Endothelial cell of umbilical vein (primary cell): Measurements from ENCODE around the gene SRD5A2. TPM values are rescaled to one million over a fixed set of nuclear protein-coding genes. Genes with fewer than 3 reads are reported as not detected.

ENCODE experiments used
- BruUV-seq: library from RNA; stranded (reverse); fragments of 400-500 nt; replicated peaks from 2 replicates; lab custom pipeline; 2021; lab: Mats Ljungman, UMichigan
- CTCF ChIA-PET: fragments of 300-600, 350-600 bp; sonication (Branson Sonifier 250); formaldehyde crosslinking; loops from one replicate; lab custom pipeline; 2021; ENCODE audit warnings: antibody characterized with exemption, inconsistent platforms; lab: Charles Lee
- POLR2A ChIA-PET: fragments of 300-600, 350-600 bp; sonication (Branson Sonifier 250); formaldehyde crosslinking; loops from one replicate; lab custom pipeline; 2021; ENCODE audit warnings: antibody characterized with exemption, inconsistent platforms; lab: Charles Lee
- DNase-seq: peaks from one replicate; pipeline ENCODE4 v3.0.0-alpha.2; 2011; ENCODE audit warnings: low read depth, low spot score
- FAIRE-seq: peaks from 2 replicates; lab custom pipeline; 2011; peaks lifted over from hg19 to GRCh38; lab: Jason Lieb, UNC
- H2AFZ ChIP-seq: 2 replicates; pipeline ENCODE4 v1.6.0; 2012; ENCODE audit warnings: low read depth, low read length, control low read depth, inconsistent platforms
- H3K27ac ChIP-seq: 2 replicates; pipeline ENCODE4 v1.5.1; 2011; ENCODE audit warnings: low read depth, mild to moderate bottlenecking, control low read depth, low read length, moderate library complexity; ENCODE audit not compliant: insufficient read depth
- H3K27me3 ChIP-seq, 2 experiments: 2 replicates each; pipeline versions ENCODE4 v1.6.0 to v1.6.1; 2011; ENCODE audit warnings: low read length in 2 of 2, mixed read lengths in 1 of 2; ENCODE audit not compliant: control insufficient read depth in 2 of 2, insufficient read depth in 2 of 2
- H3K36me3 ChIP-seq, 2 experiments: 2 replicates in 1 of 2; 3 replicates in 1 of 2; pipeline ENCODE4 v1.5.1; 2011; ENCODE audit warnings: low read length in 2 of 2, mild to moderate bottlenecking in 1 of 2, moderate library complexity in 1 of 2; ENCODE audit not compliant: control insufficient read depth in 2 of 2, insufficient read depth in 2 of 2; ENCODE audit errors: extremely low read depth in 1 of 2
- H3K4me1 ChIP-seq: 3 replicates; pipeline ENCODE4 v1.5.1; 2011; ENCODE audit warnings: mild to moderate bottlenecking, low read length; ENCODE audit not compliant: control insufficient read depth, insufficient read depth; ENCODE audit errors: extremely low read depth
- H3K4me2 ChIP-seq: 2 replicates; pipeline ENCODE4 v1.6.1; 2011; ENCODE audit warnings: low read length, control low read depth, mixed read lengths; ENCODE audit not compliant: insufficient read depth
- H3K4me3 ChIP-seq, 3 experiments: fragments of 200-600 bp in 1 of 3; sonication (generic), shearing (Covaris generic) in 1 of 3; replicated peaks in 1 of 3; 2 replicates each; pipeline ENCODE4 v1.5.1; 2011 to 2016; ENCODE audit warnings: control low read depth in 3 of 3, low read length in 3 of 3, mild to moderate bottlenecking in 2 of 3, inconsistent platforms in 1 of 3, low read depth in 1 of 3, moderate library complexity in 1 of 3; ENCODE audit not compliant: insufficient read depth in 1 of 3
- H3K79me2 ChIP-seq: 2 replicates; pipeline ENCODE4 v1.6.0; 2012; ENCODE audit warnings: low read length, inconsistent platforms; ENCODE audit not compliant: control insufficient read depth, insufficient read depth
- H3K9ac ChIP-seq: replicated peaks from 2 replicates; pipeline ENCODE3; 2011; ENCODE audit warnings: low read length, control low read depth; ENCODE audit not compliant: insufficient read depth; ENCODE audit errors: extremely low read depth
- H3K9me1 ChIP-seq: replicated peaks from 3 replicates; pipeline ENCODE4 v1.6.0; 2011; ENCODE audit warnings: mild to moderate bottlenecking, low read length; ENCODE audit not compliant: control insufficient read depth, insufficient read depth; ENCODE audit errors: extremely low read depth
- H3K9me3 ChIP-seq: replicated peaks from 2 replicates; pipeline ENCODE4 v1.5.1; 2012; ENCODE audit warnings: low read length, inconsistent platforms; ENCODE audit not compliant: control insufficient read depth, insufficient read depth
- H4K20me1 ChIP-seq: replicated peaks from 2 replicates; pipeline ENCODE3; 2011; ENCODE audit warnings: mild to moderate bottlenecking, low read length; ENCODE audit not compliant: control insufficient read depth, insufficient read depth; ENCODE audit errors: extremely low read depth
- CTCF ChIP-seq, 2 donors: IDR thresholded peaks; 1 replicate in 1 of 2; 2 replicates in 1 of 2; pipeline ENCODE4 v1.5.1; 2011; ENCODE audit warnings: low read length in 2 of 2, mild to moderate bottlenecking in 2 of 2, moderate library complexity in 2 of 2, control low read depth in 1 of 2, inconsistent platforms in 1 of 2, low read depth in 1 of 2; ENCODE audit not compliant: insufficient read depth in 1 of 2; ENCODE audit errors: extremely low read depth in 1 of 2
- EZH2 ChIP-seq: IDR thresholded peaks from 2 replicates; pipeline ENCODE4 v1.6.1; 2012; ENCODE audit warnings: borderline replicate concordance, low read depth, mild to moderate bottlenecking, moderate library complexity, low read length, inconsistent platforms; ENCODE audit not compliant: severe bottlenecking
- FOS ChIP-seq: IDR thresholded peaks from 2 replicates; pipeline ENCODE4 v1.6.1; 2011; ENCODE audit warnings: mild to moderate bottlenecking, low read length, moderate library complexity, borderline replicate concordance; ENCODE audit not compliant: insufficient read depth
- GATA2 ChIP-seq: IDR thresholded peaks from 2 replicates; pipeline ENCODE4 v1.7.0; 2011; ENCODE audit warnings: low read depth, mild to moderate bottlenecking, moderate library complexity, mixed read lengths, low read length; ENCODE audit not compliant: insufficient read length, insufficient read depth
- JUN ChIP-seq: IDR thresholded peaks from 2 replicates; pipeline ENCODE4 v1.6.1; 2011; ENCODE audit warnings: borderline replicate concordance, low read depth; ENCODE audit not compliant: insufficient read length, insufficient read depth
- MAX ChIP-seq: IDR thresholded peaks from 2 replicates; pipeline ENCODE4 v1.6.1; 2011; ENCODE audit not compliant: insufficient read depth, insufficient read length
- MYC ChIP-seq: IDR thresholded peaks from one replicate; pipeline ENCODE4 v1.6.1; 2011; ENCODE audit warnings: mild to moderate bottlenecking, low read depth, low read length
- POLR2A ChIP-seq: IDR thresholded peaks from 2 replicates; pipeline ENCODE4 v1.6.1; 2012; ENCODE audit warnings: low read depth, mild to moderate bottlenecking, control low read depth, low read length
- POLR2AphosphoS5 ChIP-seq: IDR thresholded peaks from 2 replicates; pipeline ENCODE4 v1.6.1; 2012; ENCODE audit warnings: low read depth, mild to moderate bottlenecking, control low read depth, low read length, moderate library complexity; ENCODE audit not compliant: insufficient read depth
- dilution Hi-C: fragments of 300-500 bp; cut with MboI; formaldehyde crosslinking; loops from one replicate; pipeline ENCODE4 v1.15.0; 2019; ENCODE audit warnings: low sequenced_read_pairs; ENCODE audit not compliant: extremely low pct_ligation_motif_present
- intact Hi-C: fragments of 100-400 bp; cut with micrococcal nuclease; formaldehyde crosslinking; loops from one replicate; pipeline ENCODE4 v1.10.0; 2022
- polyA plus RNA-seq, 4 experiments: library from polyadenylated mRNA; depleted of rRNA in 3 of 4; stranded (reverse) in 3 of 4; unstranded in 1 of 4; fragments of >200 nt; gene quantifications; 2 replicates each; pipeline versions ENCODE4 v1.2.1 to v1.2.3, GENCODE V29; 2011 to 2012; ENCODE audit warnings: missing spikeins in 1 of 4
- total RNA-seq: library from RNA; stranded (reverse); gene quantifications from 2 replicates; pipeline ENCODE4 v1.2.3, GENCODE V29; 2021

Gene SRD5A2
- total and polyA plus RNA-seq, 2 donors (not counting 3 experiments of a cell fraction or from before 2014, with no cell fraction given), result not detected

GRCh38 chr2:31553362-31553761, 27.4 kb downstream of the SRD5A2 start:
- POLR2A ChIA-PET, result no interaction called here
- Histone ChIP-seq H3K27ac (no peak overlapping the region), H3K4me2 (no peak overlapping the region), H3K4me1 (no peaks in the 10 kb centered on the region), H2AFZ (no peak overlapping the region), H3K9ac (no peak overlapping the region), H3K4me3 (no peak overlapping the region), H3K79me2 (no peaks in the 10 kb centered on the region), H3K27me3 (no peaks in the 10 kb centered on the region), H4K20me1 (no peaks in the 10 kb centered on the region), H3K9me1 (no peaks in the 10 kb centered on the region), H3K9me3 (peaks cover under 1% of the 10 kb centered on the region), H3K36me3 (no peaks in the 10 kb centered on the region)
- no peak for TF ChIP-seq EZH2
- TF ChIP-seq MYC, result no peak
- no peak for TF ChIP-seq POLR2A
- no peak for TF ChIP-seq MAX
- no peak for TF ChIP-seq FOS
- TF ChIP-seq JUN, result no peak
- TF ChIP-seq GATA2, result no peak
- TF ChIP-seq CTCF (IDR thresholded peaks at IDR 0.05; ENCODE audit: extremely low read depth in 1 of 2, insufficient read depth in 1 of 2, low read depth in 1 of 2, low read length in 2 of 2), result no peak
- no peak for TF ChIP-seq POLR2AphosphoS5
- dilution Hi-C loops, result no loop called here
- CTCF ChIA-PET, result no interaction called here
- FAIRE-seq, result no peak
- DNase-seq, result no peak
- BruUV-seq, result no TSS peak
- intact Hi-C loops, result no loop called here
